ENCODE measurements around the gene NFE2L2.

GRCh38 chr2:177303939-177304338 is 39.4 kb upstream of the NFE2L2 start:
- TF ChIP-seq CTCF (IDR thresholded peaks at IDR 0.05) = no peak
- no peak for TF ChIP-seq EP300 (IDR thresholded peaks at IDR 0.05)
- TF ChIP-seq POLR2AphosphoS5 (IDR thresholded peaks at IDR 0.05) = no peak

Measured in sigmoid colon (tissue), 4 donors.